Ascending aorta (tissue), 2 donors: ENCODE data around the gene AGAP1. TPM values are rescaled to one million over a fixed set of nuclear protein-coding genes. Genes with fewer than 3 reads are reported as not detected.

Source experiments
- DNase-seq, 2 donors: peaks; one replicate each; pipeline ENCODE4 v3.0.0-alpha.2; 2019; ENCODE audit warnings: low spot score in 2 of 2
- H3K27ac ChIP-seq, 2 donors: fragments of 200-600 bp; sonication (generic); one replicate each; pipeline ENCODE4 v1.5.1; 2016 to 2017; ENCODE audit warnings: mild to moderate bottlenecking in 1 of 2
- H3K27me3 ChIP-seq: fragments of 200-600 bp; sonication (generic); one replicate; pipeline ENCODE4 v1.5.1; 2017
- H3K36me3 ChIP-seq, 2 donors: fragments of 200-600 bp; sonication (generic); one replicate each; pipeline ENCODE4 v1.5.1; 2016
- H3K4me1 ChIP-seq, 2 donors: fragments of 200-600 bp; sonication (generic); one replicate each; pipeline ENCODE4 v1.5.1; 2016 to 2017; ENCODE audit warnings: mild to moderate bottlenecking in 1 of 2
- H3K4me3 ChIP-seq, 2 donors: fragments of 200-600 bp; sonication (generic); one replicate each; pipeline ENCODE4 v1.5.1; 2016 to 2017; ENCODE audit warnings: mild to moderate bottlenecking in 1 of 2
- H3K9me3 ChIP-seq, 2 donors: fragments of 200-600 bp; sonication (generic); one replicate each; pipeline ENCODE4 v1.5.1; 2016
- intact Hi-C: fragments of 100-400 bp; cut with DNase I; formaldehyde crosslinking; loops from one replicate; pipeline ENCODE4 v1.15.1; 2023
- total RNA-seq: library from RNA; depleted of rRNA; stranded (reverse); fragments of >200 nt; gene quantifications from one replicate; pipeline ENCODE4 v1.1.0, GENCODE V29; 2016
- TF ChIP-seq, protein P1 (sequence below), 3 experiments: fragments of 200-600 bp in 2 of 3; fragments of 450-650 bp in 1 of 3; sonication (generic) in 2 of 3; IDR thresholded peaks; one replicate each; pipeline ENCODE4 v1.5.1; 2016 to 2019; ENCODE audit warnings: antibody characterized with exemption in 3 of 3, mild to moderate bottlenecking in 1 of 3, moderate library complexity in 1 of 3

AGAP1 gene
- total RNA-seq, 1 donor from 2014 or later, result 19.7 TPM

DNA sequence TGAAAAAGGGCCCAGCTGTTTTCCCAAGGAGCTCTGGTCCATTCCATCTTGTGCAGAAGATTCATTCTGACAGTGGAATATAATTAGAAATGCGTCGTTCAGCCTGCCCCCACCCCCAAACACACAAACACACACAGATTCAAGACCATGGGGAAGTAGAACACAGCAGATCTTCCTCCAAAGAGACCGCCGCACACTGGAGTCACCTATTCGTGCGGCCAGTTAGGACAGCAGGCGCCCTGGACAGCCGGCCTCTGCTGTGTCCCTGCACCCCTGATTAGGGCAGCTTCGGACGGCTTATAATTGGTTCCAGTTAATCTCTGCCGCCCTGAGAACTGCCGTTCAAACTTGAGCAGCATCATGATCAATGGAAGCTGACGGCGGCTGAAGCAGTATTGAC, 558.4 kb downstream of the AGAP1 start:
- no peaks in the 10 kb centered on the region for H3K27me3 ChIP-seq
- no peak for DNase-seq
- H3K27ac ChIP-seq, result no peak overlapping the region
- H3K4me1 ChIP-seq, result no peaks in the 10 kb centered on the region
- intact Hi-C loops, result no loop called here
- no peaks in the 10 kb centered on the region for H3K9me3 ChIP-seq
- H3K36me3 ChIP-seq, result peaks cover 4 to 9% of the 10 kb centered on the region in 2 donors
- TF ChIP-seq, protein P1, sequence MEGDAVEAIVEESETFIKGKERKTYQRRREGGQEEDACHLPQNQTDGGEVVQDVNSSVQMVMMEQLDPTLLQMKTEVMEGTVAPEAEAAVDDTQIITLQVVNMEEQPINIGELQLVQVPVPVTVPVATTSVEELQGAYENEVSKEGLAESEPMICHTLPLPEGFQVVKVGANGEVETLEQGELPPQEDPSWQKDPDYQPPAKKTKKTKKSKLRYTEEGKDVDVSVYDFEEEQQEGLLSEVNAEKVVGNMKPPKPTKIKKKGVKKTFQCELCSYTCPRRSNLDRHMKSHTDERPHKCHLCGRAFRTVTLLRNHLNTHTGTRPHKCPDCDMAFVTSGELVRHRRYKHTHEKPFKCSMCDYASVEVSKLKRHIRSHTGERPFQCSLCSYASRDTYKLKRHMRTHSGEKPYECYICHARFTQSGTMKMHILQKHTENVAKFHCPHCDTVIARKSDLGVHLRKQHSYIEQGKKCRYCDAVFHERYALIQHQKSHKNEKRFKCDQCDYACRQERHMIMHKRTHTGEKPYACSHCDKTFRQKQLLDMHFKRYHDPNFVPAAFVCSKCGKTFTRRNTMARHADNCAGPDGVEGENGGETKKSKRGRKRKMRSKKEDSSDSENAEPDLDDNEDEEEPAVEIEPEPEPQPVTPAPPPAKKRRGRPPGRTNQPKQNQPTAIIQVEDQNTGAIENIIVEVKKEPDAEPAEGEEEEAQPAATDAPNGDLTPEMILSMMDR (IDR thresholded peaks at IDR 0.05), result no peak
- H3K4me3 ChIP-seq, result no peak overlapping the region

- intact Hi-C loops, result no loop called here
- Histone ChIP-seq H3K4me3 (no peak overlapping the region), H3K36me3 (peaks cover under 1 to 9% of the 10 kb centered on the region in 2 donors), H3K27ac (no peak overlapping the region), H3K9me3 (peaks cover 0 to 5% of the 10 kb centered on the region in 2 donors), H3K4me1 (no peaks in the 10 kb centered on the region), H3K27me3 (no peaks in the 10 kb centered on the region)
- no peak for DNase-seq
- TF ChIP-seq, protein P1 (IDR thresholded peaks at IDR 0.05), result no peak
These were observed 559.3 kb downstream of the AGAP1 start for GRCh38 chr2:236052926-236053821.

GRCh38 chr2:236054125-236054524, 560.3 kb downstream of the AGAP1 start:
- TF ChIP-seq, protein P1 (IDR thresholded peaks at IDR 0.05), result no peak
- no peaks in the 10 kb centered on the region for H3K4me1 ChIP-seq
- H3K4me3 ChIP-seq, result no peak overlapping the region
- intact Hi-C loops, result no loop called here
- no peak for DNase-seq
- no peaks in the 10 kb centered on the region for H3K27me3 ChIP-seq
- H3K27ac ChIP-seq, result no peak overlapping the region
- peaks cover 0 to 5% of the 10 kb centered on the region in 2 donors for H3K9me3 ChIP-seq
- peaks cover 0 to 3% of the 10 kb centered on the region in 2 donors for H3K36me3 ChIP-seq

- TF ChIP-seq, protein P1 (IDR thresholded peaks at IDR 0.05), result no peak
- H3K9me3 ChIP-seq, result peaks cover 0 to 5% of the 10 kb centered on the region in 2 donors
- H3K27me3 ChIP-seq, result no peaks in the 10 kb centered on the region
- no peak overlapping the region for H3K4me3 ChIP-seq
- intact Hi-C loops, result no loop called here
- H3K27ac ChIP-seq, result no peak overlapping the region
- no peaks in the 10 kb centered on the region for H3K4me1 ChIP-seq
- H3K36me3 ChIP-seq, result no peaks in the 10 kb centered on the region
- no peak for DNase-seq
These were observed 560.9 kb downstream of the AGAP1 start for GRCh38 chr2:236054621-236055305.

- Histone ChIP-seq H3K9me3 (peaks cover 0 to 5% of the 10 kb centered on the region in 2 donors), H3K4me3 (no peak overlapping the region)
- intact Hi-C loops, result no loop called here
These were observed 561.6 kb downstream of the AGAP1 start for GRCh38 chr2:236055471-236055870.

More at GRCh38 chr2:236055471-236055870, 561.6 kb downstream of the AGAP1 start:
- DNase-seq, result no peak
- no peaks in the 10 kb centered on the region for H3K36me3 ChIP-seq
- TF ChIP-seq, protein P1 (IDR thresholded peaks at IDR 0.05), result no peak
- H3K4me1 ChIP-seq, result no peaks in the 10 kb centered on the region
- H3K27me3 ChIP-seq, result no peaks in the 10 kb centered on the region
- no peak overlapping the region for H3K27ac ChIP-seq
